ENCODE measurements around the gene HMGCS2. TPM values are rescaled to one million over a fixed set of nuclear protein-coding genes. Genes with fewer than 3 reads are reported as not detected.

HMGCS2 gene
- total RNA-seq, 1 donor from 2014 or later: not detected

- DNase-seq (ENCODE audit: low read depth): no peak
- peaks cover 1% of the 10 kb centered on the region for H3K36me3 ChIP-seq (ENCODE audit: control insufficient read depth, insufficient read depth, low read length)
- no peak overlapping the region for H3K4me3 ChIP-seq (ENCODE audit: low read depth, low read length)
- H3K27me3 ChIP-seq (ENCODE audit: control insufficient read depth, insufficient read depth, low read length): peaks cover 3% of the 10 kb centered on the region
- TF ChIP-seq, protein P1, sequence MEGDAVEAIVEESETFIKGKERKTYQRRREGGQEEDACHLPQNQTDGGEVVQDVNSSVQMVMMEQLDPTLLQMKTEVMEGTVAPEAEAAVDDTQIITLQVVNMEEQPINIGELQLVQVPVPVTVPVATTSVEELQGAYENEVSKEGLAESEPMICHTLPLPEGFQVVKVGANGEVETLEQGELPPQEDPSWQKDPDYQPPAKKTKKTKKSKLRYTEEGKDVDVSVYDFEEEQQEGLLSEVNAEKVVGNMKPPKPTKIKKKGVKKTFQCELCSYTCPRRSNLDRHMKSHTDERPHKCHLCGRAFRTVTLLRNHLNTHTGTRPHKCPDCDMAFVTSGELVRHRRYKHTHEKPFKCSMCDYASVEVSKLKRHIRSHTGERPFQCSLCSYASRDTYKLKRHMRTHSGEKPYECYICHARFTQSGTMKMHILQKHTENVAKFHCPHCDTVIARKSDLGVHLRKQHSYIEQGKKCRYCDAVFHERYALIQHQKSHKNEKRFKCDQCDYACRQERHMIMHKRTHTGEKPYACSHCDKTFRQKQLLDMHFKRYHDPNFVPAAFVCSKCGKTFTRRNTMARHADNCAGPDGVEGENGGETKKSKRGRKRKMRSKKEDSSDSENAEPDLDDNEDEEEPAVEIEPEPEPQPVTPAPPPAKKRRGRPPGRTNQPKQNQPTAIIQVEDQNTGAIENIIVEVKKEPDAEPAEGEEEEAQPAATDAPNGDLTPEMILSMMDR (IDR thresholded peaks at IDR 0.05; ENCODE audit: insufficient read depth, low read length, poor library complexity, severe bottlenecking): no peak
Observed at GRCh38 chr1:119747451-119747850, 21.3 kb downstream of the HMGCS2 start.

GRCh38 chr1:119745034-119745433 lies 23.7 kb downstream of the HMGCS2 start:
- peaks cover 3% of the 10 kb centered on the region for H3K27me3 ChIP-seq (ENCODE audit: control insufficient read depth, insufficient read depth, low read length)
- TF ChIP-seq, protein P1 (IDR thresholded peaks at IDR 0.05; ENCODE audit: insufficient read depth, low read length, poor library complexity, severe bottlenecking): no peak
- peaks cover 1% of the 10 kb centered on the region for H3K36me3 ChIP-seq (ENCODE audit: control insufficient read depth, insufficient read depth, low read length)
- no peak overlapping the region for H3K4me3 ChIP-seq (ENCODE audit: low read depth, low read length)
- no peak for DNase-seq (ENCODE audit: low read depth)

- DNase-seq (ENCODE audit: low read depth): no peak
- Histone ChIP-seq H3K27me3 (ENCODE audit: control insufficient read depth, insufficient read depth, low read length) (peaks cover 3% of the 10 kb centered on the region), H3K4me3 (ENCODE audit: low read depth, low read length) (no peak overlapping the region), H3K36me3 (ENCODE audit: control insufficient read depth, insufficient read depth, low read length) (peaks cover 1% of the 10 kb centered on the region)
- TF ChIP-seq, protein P1 (IDR thresholded peaks at IDR 0.05; ENCODE audit: insufficient read depth, low read length, poor library complexity, severe bottlenecking): no peak
Observed at GRCh38 chr1:119744598-119744942, 24.1 kb downstream of the HMGCS2 start.

GRCh38 chr1:119743776-119744597 lies 24.7 kb downstream of the HMGCS2 start:
- TF ChIP-seq, protein P1 (IDR thresholded peaks at IDR 0.05; ENCODE audit: insufficient read depth, low read length, poor library complexity, severe bottlenecking): peak; percentile 88
- no peaks in the 10 kb centered on the region for H3K27me3 ChIP-seq (ENCODE audit: control insufficient read depth, insufficient read depth, low read length)

DNA sequence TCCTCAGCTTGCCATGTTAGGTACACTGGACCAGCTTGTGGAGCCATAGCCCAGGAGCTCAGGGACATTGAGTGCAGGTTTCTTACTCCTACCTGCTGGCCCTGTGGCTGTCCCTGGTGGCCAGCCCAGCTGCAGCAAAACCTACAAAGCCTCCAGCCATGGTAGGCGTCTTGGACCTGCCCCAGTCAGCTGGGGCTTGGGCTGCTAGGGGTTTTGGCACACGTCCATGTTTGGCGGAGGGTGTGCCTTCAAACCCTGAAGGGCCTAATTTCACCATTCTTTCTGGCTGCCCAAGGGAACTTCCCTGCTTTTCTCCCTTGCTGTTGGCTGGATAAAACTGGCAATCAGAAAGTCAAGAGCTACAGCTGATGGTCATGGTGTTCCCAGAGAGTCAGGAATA lies 25.4 kb downstream of the HMGCS2 start:
- no peak for DNase-seq (ENCODE audit: low read depth)
- H3K4me3 ChIP-seq (ENCODE audit: low read depth, low read length): no peak overlapping the region
- H3K36me3 ChIP-seq (ENCODE audit: control insufficient read depth, insufficient read depth, low read length): peaks cover 1% of the 10 kb centered on the region
- no peaks in the 10 kb centered on the region for H3K27me3 ChIP-seq (ENCODE audit: control insufficient read depth, insufficient read depth, low read length)
- TF ChIP-seq, protein P1 (IDR thresholded peaks at IDR 0.05; ENCODE audit: insufficient read depth, low read length, poor library complexity, severe bottlenecking): no peak

More at GRCh38 chr1:119743776-119744597, 24.7 kb downstream of the HMGCS2 start:
- Histone ChIP-seq H3K36me3 (ENCODE audit: control insufficient read depth, insufficient read depth, low read length) (peaks cover 1% of the 10 kb centered on the region), H3K4me3 (ENCODE audit: low read depth, low read length) (no peak overlapping the region)
- DNase-seq (ENCODE audit: low read depth): no peak

DNA sequence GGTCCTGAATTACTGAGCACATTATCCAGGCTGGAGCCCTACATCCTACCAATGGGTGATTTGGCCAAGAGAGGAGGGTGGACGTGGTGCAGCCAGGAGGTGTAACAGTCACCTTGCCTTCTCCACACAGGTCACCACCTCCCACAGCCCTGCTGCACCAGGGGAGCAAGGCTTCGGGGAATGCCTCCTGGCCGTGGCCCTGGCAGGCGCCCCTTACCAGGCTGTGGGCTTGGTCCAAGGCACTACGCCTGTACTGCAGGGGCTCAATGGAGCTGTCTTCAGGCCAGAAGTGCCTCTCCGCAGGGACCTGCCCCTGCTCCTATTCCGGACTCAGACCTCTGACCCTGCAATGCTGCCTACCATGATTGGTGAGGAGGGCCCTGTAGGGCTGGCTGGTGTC lies 26.0 kb downstream of the HMGCS2 start:
- H3K36me3 ChIP-seq (ENCODE audit: control insufficient read depth, insufficient read depth, low read length): peaks cover 1% of the 10 kb centered on the region
- no peaks in the 10 kb centered on the region for H3K27me3 ChIP-seq (ENCODE audit: control insufficient read depth, insufficient read depth, low read length)
- TF ChIP-seq, protein P1 (IDR thresholded peaks at IDR 0.05; ENCODE audit: insufficient read depth, low read length, poor library complexity, severe bottlenecking): no peak
- no peak for DNase-seq (ENCODE audit: low read depth)
- no peak overlapping the region for H3K4me3 ChIP-seq (ENCODE audit: low read depth, low read length)

All from kidney epithelial cell (primary cell).